ENCODE data around the gene PPP2R3B.
A peak's percentile ranks its signal among the peaks of the same experiment; 100 is the strongest.
"Not testable (repeated sequence)": the region's sequence is repeated elsewhere in the genome, so short reads cannot be mapped to it uniquely, and the experiment has no call there.

Gene PPP2R3B

GRCh38 chrX:387729-388128, 1.0 kb upstream of the PPP2R3B start:
- peak overlapping the region; percentile 78 for H2AFZ ChIP-seq (ENCODE audit: low read depth, low read length)
- ATAC-seq (ENCODE audit: insufficient read depth, low read depth), result no peak
- peaks cover 8% of the 10 kb centered on the region for H3K36me3 ChIP-seq (ENCODE audit: insufficient read depth, low read length)
- peaks cover 35% of the 10 kb centered on the region for H3K79me2 ChIP-seq (ENCODE audit: insufficient read depth, low read length)
- peak overlapping the region; percentile 67 for H3K4me2 ChIP-seq (ENCODE audit: insufficient read depth, low read length)
- peaks cover 18% of the 10 kb centered on the region for H3K4me1 ChIP-seq (ENCODE audit: insufficient read depth, low read length)
- H3K9me3 ChIP-seq (ENCODE audit: insufficient read depth, low read length, severe bottlenecking), result no peaks in the 10 kb centered on the region
- H4K20me1 ChIP-seq (ENCODE audit: insufficient read depth, low read length), result no peaks in the 10 kb centered on the region
- H3K9ac ChIP-seq (ENCODE audit: low read depth, low read length), result peak overlapping the region; percentile 93
- no peaks in the 10 kb centered on the region for H3K27me3 ChIP-seq (ENCODE audit: insufficient read depth, low read length, poor library complexity)
- TF ChIP-seq EZH2 (IDR thresholded peaks at IDR 0.05; ENCODE audit: borderline replicate concordance, low read depth, low read length, severe bottlenecking) (no peak), CTCF (IDR thresholded peaks at IDR 0.05; ENCODE audit: borderline replicate concordance, extremely low read depth, low read length, poor library complexity, severe bottlenecking) (no peak)
- peak overlapping the region; percentile 28 to 81; a peak in 3 of 4 replicates for H3K4me3 ChIP-seq (ENCODE audit: low read depth in 1 of 2, low read length in 2 of 2)
- DNase-seq, result no peak
- H3K27ac ChIP-seq (ENCODE audit: low read length), result peak overlapping the region; percentile 78

GRCh38 chrX:386239-386767, 404 bp downstream of the PPP2R3B start:
- DNase-seq, result peak; percentile 57
- H3K79me2 ChIP-seq (ENCODE audit: insufficient read depth, low read length), result peaks cover 45% of the 10 kb centered on the region

GRCh38 chrX:385736-386135, 971 bp downstream of the PPP2R3B start:
- ATAC-seq (ENCODE audit: insufficient read depth, low read depth); H4K20me1 ChIP-seq (ENCODE audit: insufficient read depth, low read length); H3K36me3 ChIP-seq (ENCODE audit: insufficient read depth, low read length); H3K27me3 ChIP-seq (ENCODE audit: insufficient read depth, low read length, poor library complexity); H3K9me3 ChIP-seq (ENCODE audit: insufficient read depth, low read length, severe bottlenecking); DNase-seq: not testable (repeated sequence)
- Histone ChIP-seq H3K9ac (ENCODE audit: low read depth, low read length) (peak overlapping the region; percentile 93), H3K4me2 (ENCODE audit: insufficient read depth, low read length) (peak overlapping the region; percentile 80), H2AFZ (ENCODE audit: low read depth, low read length) (peak overlapping the region; percentile 99; the same call in 1 of the 2 replicates), H3K4me3 (ENCODE audit: low read depth in 1 of 2, low read length in 2 of 2) (peak overlapping the region; percentile 43 to 81; a peak in 3 of 4 replicates), H3K79me2 (ENCODE audit: insufficient read depth, low read length) (peaks cover 51% of the 10 kb centered on the region), H3K27ac (ENCODE audit: low read length) (peak overlapping the region; percentile 99), H3K4me1 (ENCODE audit: insufficient read depth, low read length) (peaks cover 18% of the 10 kb centered on the region)

More at GRCh38 chrX:386239-386767, 404 bp downstream of the PPP2R3B start:
- H3K27ac ChIP-seq (ENCODE audit: low read length), result peak overlapping the region; percentile 99
- ATAC-seq (ENCODE audit: insufficient read depth, low read depth), result peak; percentile 31
- no peak for TF ChIP-seq CTCF (IDR thresholded peaks at IDR 0.05; ENCODE audit: borderline replicate concordance, extremely low read depth, low read length, poor library complexity, severe bottlenecking)
- no peak for TF ChIP-seq EZH2 (IDR thresholded peaks at IDR 0.05; ENCODE audit: borderline replicate concordance, low read depth, low read length, severe bottlenecking)
- H3K9ac ChIP-seq (ENCODE audit: low read depth, low read length), result peak overlapping the region; percentile 93
- H4K20me1 ChIP-seq (ENCODE audit: insufficient read depth, low read length), result no peaks in the 10 kb centered on the region
- peak overlapping the region; percentile 80 for H3K4me2 ChIP-seq (ENCODE audit: insufficient read depth, low read length)
- H2AFZ ChIP-seq (ENCODE audit: low read depth, low read length), result peak overlapping the region; percentile 99
- peak overlapping the region; percentile 43 to 81; a peak in 3 of 4 replicates for H3K4me3 ChIP-seq (ENCODE audit: low read depth in 1 of 2, low read length in 2 of 2)
- H3K4me1 ChIP-seq (ENCODE audit: insufficient read depth, low read length), result peaks cover 18% of the 10 kb centered on the region
- H3K9me3 ChIP-seq (ENCODE audit: insufficient read depth, low read length, severe bottlenecking), result no peaks in the 10 kb centered on the region
- no peaks in the 10 kb centered on the region for H3K27me3 ChIP-seq (ENCODE audit: insufficient read depth, low read length, poor library complexity)
- peaks cover 10% of the 10 kb centered on the region for H3K36me3 ChIP-seq (ENCODE audit: insufficient read depth, low read length)

- Histone ChIP-seq H3K9ac (ENCODE audit: low read depth, low read length) (peak overlapping the region; percentile 93; the same call in 1 of the 2 replicates), H3K4me3 (ENCODE audit: low read depth in 1 of 2, low read length in 2 of 2) (no peak overlapping the region), H4K20me1 (ENCODE audit: insufficient read depth, low read length) (peaks cover 4% of the 10 kb centered on the region), H3K4me1 (ENCODE audit: insufficient read depth, low read length) (peaks cover 18% of the 10 kb centered on the region), H3K4me2 (ENCODE audit: insufficient read depth, low read length) (peak overlapping the region; percentile 80; the same call in 1 of the 2 replicates), H3K36me3 (ENCODE audit: insufficient read depth, low read length) (peaks cover 10% of the 10 kb centered on the region), H3K27ac (ENCODE audit: low read length) (no peak overlapping the region), H3K9me3 (ENCODE audit: insufficient read depth, low read length, severe bottlenecking) (no peaks in the 10 kb centered on the region), H3K27me3 (ENCODE audit: insufficient read depth, low read length, poor library complexity) (no peaks in the 10 kb centered on the region), H3K79me2 (ENCODE audit: insufficient read depth, low read length) (peaks cover 58% of the 10 kb centered on the region), H2AFZ (ENCODE audit: low read depth, low read length) (no peak overlapping the region)
- DNase-seq (no peak), ATAC-seq (ENCODE audit: insufficient read depth, low read depth) (no peak)
- TF ChIP-seq CTCF (IDR thresholded peaks at IDR 0.05; ENCODE audit: borderline replicate concordance, extremely low read depth, low read length, poor library complexity, severe bottlenecking) (no peak), EZH2 (IDR thresholded peaks at IDR 0.05; ENCODE audit: borderline replicate concordance, low read depth, low read length, severe bottlenecking) (no peak)
Observed at GRCh38 chrX:384861-385260, 1.8 kb downstream of the PPP2R3B start.

Data from DND-41 (cell line).